Stimulated activated CD8-positive, alpha-beta memory T cell treated with anti-CD3 and anti-CD28 coated beads, Interleukin-15, amount 100 ng/mL, for 48 hours (primary cell): Measurements from ENCODE around the gene POU2F1.

Experiments
- DNase-seq, 2 donors: peaks; one replicate each; pipeline ENCODE4 v3.0.0-alpha.2; 2020; ENCODE audit warnings: low read depth in 2 of 2

The POU2F1 gene

GRCh38 chr1:167420510-167420909, 199.8 kb downstream of the POU2F1 start:
- DNase-seq = no peak

- DNase-seq = no peak
Observed at GRCh38 chr1:167423684-167424619, 203.3 kb downstream of the POU2F1 start.

- no peak for DNase-seq
Observed at GRCh38 chr1:167425482-167425881, 204.8 kb downstream of the POU2F1 start.

GRCh38 chr1:167426716-167427115, 206.0 kb downstream of the POU2F1 start:
- no peak for DNase-seq

- no peak for DNase-seq
Observed at GRCh38 chr1:167427848-167428247, 207.2 kb downstream of the POU2F1 start.

GRCh38 chr1:167428395-167428794, 207.7 kb downstream of the POU2F1 start:
- no peak for DNase-seq

- DNase-seq = no peak
Observed at GRCh38 chr1:167429612-167430011, 208.9 kb downstream of the POU2F1 start.

GRCh38 chr1:167430134-167430848, 209.6 kb downstream of the POU2F1 start:
- no peak for DNase-seq

GRCh38 chr1:167430849-167431242, 210.2 kb downstream of the POU2F1 start:
- no peak for DNase-seq

- DNase-seq = no peak
Observed at GRCh38 chr1:167431261-167431908, 210.7 kb downstream of the POU2F1 start.

- DNase-seq = no peak
Observed at GRCh38 chr1:167431909-167432650, 211.4 kb downstream of the POU2F1 start.

GRCh38 chr1:167432780-167433179, 212.1 kb downstream of the POU2F1 start:
- no peak for DNase-seq

GRCh38 chr1:167433884-167434283, 213.2 kb downstream of the POU2F1 start:
- no peak for DNase-seq

- no peak for DNase-seq
Observed at GRCh38 chr1:167434306-167434705, 213.6 kb downstream of the POU2F1 start.

GRCh38 chr1:167435484-167435883, 214.8 kb downstream of the POU2F1 start:
- DNase-seq = no peak

- DNase-seq = no peak
Observed at GRCh38 chr1:167438171-167439138, 217.8 kb downstream of the POU2F1 start.

- DNase-seq = no peak
Observed at GRCh38 chr1:167439301-167439988, 218.8 kb downstream of the POU2F1 start.

GRCh38 chr1:167440345-167440744, 219.7 kb downstream of the POU2F1 start:
- no peak for DNase-seq

GRCh38 chr1:167440776-167441175, 220.1 kb downstream of the POU2F1 start:
- DNase-seq = no peak

GRCh38 chr1:167441222-167441621, 220.5 kb downstream of the POU2F1 start:
- no peak for DNase-seq
